SK-N-DZ (cell line): ENCODE results near the gene SLC25A3.
"Not testable (repeated sequence)": the region's sequence is repeated elsewhere in the genome, so short reads cannot be mapped to it uniquely, and the experiment has no call there.

Source experiments
- DNase-seq: peaks from one replicate; pipeline ENCODE4 v3.0.0-alpha.2; 2015; ENCODE audit warnings: low spot score

The SLC25A3 gene

DNA sequence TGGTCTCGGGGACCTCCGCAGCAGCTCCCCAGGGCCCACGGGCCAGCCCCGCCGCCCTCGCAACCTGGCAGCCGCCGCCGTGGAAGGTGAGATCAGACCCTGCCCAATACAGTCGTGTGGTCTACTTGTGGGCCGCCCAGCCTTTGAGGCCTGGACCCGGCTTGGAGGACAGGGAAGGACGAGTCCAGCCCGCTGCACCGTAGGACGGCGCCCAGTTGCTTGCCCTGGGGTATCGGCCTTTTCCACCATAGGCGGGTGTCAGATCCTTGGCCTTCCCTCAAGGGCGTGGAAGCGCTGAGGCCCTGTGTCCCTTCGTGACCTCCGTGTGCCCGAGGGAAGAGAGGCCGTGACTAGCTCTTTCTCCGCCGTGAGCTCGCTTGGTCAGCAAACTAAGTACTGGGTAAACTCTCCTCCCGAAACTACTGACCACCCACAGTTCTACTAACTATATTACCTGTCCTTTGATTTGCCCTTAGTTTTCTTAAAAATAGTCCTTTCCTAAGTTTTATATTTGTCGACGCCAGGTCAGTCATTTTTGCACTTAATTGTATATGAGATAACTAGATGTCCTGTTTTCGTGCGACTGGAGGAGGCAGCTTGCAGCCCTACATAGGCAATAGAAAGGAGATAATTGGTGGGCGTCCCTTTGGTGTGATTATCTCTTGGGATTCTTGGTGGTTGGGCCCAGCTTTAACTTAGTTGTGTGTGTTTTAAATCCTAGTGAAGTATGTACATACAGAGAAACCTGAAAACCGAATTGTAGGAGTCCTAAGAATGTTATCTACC is 757 bp downstream of the SLC25A3 start:
- DNase-seq, result peak; percentile 13

DNA sequence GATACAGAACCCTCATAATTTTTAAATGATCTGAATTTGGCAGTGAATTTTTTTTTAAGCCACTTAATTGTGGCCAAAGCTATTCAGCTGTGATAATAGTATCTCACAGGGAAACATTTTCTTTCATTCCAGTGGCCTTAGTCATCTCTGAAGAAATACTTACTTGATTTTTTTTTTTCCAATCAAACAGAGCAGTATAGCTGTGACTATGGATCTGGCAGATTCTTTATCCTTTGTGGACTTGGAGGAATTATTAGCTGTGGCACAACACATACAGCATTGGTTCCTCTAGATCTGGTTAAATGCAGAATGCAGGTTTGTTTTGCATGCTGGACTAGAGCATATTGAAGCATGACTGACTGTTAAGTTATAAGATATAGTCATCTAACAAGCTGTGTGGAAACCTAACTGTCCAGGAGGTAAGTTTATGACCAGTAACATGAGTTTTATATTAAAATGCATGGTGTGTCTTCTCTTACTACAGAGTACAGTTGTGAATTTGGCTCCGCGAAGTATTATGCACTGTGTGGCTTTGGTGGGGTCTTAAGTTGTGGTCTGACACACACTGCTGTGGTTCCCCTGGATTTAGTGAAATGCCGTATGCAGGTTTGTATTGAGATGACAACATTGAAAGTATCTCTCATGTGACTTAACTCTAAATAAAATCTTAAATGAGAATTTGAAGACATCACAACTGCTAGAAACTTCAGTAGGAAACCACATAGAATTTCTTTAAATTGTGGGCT is 1.9 kb downstream of the SLC25A3 start:
- DNase-seq, result no peak

DNA sequence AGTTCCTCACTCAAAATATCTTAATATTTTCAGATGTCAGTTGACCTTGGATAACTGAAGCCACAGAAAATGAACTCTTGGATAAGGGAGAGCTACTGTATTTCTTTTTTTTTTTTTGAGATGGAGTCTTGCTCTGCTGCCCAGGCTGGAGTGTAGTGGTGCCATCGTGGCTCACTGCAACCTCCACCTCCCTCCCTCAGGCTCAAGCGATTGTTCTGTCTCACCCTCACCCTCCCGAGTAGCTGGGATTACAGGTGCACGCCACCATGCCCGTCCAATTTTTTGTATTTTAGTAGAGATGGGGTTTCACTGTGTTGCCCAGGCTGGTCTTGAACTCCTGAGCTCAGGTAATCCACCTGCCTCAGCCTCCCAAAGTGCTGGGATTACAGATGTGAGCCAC is 3.8 kb downstream of the SLC25A3 start:
- not testable (repeated sequence) for DNase-seq

DNA sequence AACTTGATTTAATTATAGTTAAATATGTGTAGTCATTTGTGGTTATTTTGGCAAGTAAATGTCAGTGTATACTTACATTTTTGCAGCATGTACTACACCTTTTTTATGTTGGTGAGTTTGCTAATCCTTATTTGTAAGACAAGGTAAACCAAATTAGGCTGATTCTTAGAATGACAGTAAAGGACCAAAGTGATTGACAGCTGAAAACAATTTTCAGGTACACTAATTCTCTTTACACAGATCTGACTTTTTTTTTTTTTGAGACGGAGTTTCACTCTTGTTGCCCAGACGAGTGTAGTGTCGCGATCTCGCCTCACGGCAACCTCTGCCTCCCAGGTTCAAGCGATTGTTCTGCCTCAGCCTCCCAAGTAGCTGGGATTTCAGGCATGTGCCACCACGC is 8.4 kb downstream of the SLC25A3 start:
- no peak for DNase-seq

DNA sequence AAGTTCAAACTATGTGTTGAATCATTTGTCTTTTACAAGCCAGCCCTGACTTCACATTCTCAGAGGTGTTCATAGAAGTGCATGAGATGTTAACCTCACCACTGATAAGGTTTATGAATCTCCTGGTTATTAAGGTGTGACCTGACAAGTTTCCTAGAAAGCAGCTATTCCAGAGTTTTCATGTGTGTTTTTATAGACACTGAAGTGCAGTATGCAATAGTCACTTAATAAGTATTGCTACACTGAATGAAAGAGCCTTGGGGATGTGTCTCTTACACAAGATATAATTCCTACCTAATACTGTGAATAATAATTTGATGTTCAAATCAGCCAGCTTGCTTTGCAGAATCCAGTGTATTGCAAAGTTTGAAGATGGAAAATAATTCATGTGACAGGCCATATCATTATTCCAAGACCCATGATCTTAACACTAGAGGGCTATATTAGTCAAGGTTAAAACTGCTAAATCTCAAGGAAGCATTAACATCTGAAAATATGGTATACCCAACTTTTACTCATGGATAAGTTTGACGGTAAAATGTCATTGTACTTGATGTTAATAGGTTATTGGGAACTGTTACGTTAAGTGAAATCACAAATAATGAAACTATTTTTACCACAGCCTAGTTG is 13.0 kb downstream of the SLC25A3 start:
- DNase-seq, result no peak

DNA sequence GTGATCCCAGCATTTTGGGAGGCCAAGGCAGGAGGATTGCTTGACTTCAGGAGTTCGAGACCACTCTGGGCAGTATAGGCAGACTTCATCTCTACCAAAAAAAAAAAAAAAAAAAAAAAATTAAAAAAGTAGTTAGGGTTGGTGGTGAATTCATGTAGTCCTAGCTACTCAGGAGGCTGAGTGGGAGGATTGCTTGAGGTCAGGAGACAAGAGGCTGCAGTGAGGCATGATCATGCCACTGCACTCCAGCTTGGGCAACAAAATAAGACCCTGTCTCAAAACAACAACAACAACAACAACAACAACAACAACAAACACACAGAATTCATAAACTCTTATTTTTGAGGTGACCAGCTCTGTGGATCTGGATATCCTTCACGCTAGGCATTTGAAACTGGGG is 17.1 kb downstream of the SLC25A3 start:
- no peak for DNase-seq

DNA sequence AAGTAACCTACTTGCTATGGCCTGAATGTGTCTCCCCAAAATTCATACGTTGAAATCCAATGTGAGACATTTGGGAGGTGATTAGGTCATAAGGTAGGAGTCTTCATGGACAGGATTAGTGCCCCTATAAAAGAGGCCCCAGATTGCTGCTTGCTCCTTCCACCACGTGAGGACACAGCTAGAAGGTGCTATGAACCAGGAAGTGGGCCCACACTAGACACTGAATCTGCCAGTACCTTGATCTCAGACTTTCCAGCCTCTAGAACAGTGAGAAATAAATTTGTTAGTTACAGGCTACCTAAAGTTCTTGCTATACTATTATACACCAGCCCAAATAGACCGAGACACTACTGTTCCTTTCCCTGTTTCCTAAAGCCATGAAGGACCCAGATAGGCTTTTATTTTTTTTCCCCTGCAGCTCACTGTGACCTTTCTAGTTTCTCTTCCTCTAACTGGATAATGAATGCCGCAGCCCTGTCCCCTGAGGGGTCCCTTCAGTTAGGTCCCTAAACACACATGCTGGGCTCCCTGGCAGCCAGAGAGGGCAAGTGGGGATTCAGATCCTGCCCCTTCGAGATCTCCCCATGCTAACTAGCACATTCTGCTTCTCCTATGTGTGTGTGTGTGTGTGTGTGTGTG is 19.3 kb downstream of the SLC25A3 start:
- no peak for DNase-seq

DNA sequence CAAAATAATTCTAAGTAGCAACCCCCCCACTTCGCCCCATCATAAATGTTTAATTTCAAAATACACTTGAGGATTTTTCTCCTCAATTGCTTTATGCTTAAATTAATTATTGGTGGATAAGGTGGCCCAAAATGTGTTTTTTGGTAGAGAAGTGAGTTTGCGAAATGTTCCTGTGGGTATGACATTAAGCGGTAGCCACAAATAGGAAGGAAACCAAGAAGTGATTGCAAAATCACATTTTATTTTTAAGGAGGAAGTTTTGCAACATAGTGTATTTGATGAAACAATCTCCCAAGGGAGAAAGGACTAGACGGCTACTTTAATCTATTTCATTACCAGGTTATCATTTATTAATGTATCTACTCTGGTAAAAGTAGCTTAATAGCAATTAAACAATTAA is 25.5 kb downstream of the SLC25A3 start:
- DNase-seq, result no peak

DNA sequence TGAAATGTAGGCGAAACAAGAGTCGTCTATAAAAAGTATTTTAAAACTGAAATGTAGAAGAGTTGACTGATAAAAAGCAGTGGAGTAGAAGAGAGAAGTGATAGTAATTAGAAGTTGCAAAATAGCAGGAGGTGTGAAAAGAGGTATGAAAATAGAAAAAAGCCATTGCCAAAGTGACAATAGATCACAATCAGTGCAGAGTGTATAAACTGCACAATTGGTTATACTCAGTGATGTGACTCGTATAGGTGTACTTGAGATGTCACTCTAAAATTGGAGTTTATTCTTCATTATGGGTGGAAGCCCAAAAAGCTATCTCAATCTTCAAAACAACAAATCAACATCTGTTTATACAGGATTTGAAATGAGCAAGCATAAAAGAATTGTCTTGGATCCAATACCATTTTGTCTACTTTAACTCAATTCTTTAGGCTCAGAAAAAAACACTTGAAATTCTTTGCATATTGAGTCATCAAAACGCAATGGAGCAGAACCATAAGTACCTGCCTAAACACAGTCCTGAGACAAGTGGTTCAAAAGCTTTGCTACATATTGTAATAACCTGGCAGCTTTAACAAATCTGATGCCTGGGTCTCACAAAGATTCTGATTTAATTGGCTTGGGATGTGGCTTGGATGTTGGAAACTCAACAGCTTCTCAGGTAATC is 42.3 kb downstream of the SLC25A3 start:
- no peak for DNase-seq

DNA sequence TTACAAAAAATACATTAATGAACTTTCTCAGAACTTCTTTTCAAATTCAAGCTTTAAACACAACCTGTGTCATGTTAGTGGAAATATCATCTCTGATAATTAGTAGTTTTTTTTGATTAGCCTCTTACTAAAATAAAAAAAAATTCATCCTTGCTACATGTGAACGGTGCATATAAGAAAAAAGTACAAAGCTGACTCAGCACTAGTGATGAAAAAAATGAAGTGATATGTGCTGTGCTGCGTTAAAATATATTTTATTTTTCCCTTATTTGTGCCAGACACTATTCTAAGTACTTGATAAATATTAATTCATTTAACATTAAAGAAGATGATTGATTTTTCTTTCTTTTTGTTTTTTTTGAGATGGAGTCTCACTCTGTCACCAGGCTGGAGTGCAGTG is 43.6 kb downstream of the SLC25A3 start:
- DNase-seq, result no peak

DNA sequence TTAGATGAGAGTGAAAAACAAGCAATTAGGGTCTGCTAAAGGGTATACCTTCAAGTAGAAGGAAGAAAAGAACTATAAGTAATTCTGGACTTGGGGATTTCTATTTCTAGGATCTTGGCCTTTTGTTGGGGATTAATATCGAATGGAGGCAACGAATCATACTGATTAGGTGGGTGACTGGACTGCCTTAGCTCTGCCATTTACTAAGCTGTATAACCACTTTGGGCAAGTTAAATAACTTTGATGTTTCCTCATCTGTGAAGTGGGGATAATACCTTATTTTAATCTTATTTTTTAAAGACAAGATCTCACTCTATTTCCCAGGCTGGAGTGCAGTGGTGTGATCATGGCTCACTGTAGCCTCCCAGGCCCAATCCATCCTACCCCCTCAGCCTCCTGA is 44.5 kb downstream of the SLC25A3 start:
- DNase-seq, result no peak

DNA sequence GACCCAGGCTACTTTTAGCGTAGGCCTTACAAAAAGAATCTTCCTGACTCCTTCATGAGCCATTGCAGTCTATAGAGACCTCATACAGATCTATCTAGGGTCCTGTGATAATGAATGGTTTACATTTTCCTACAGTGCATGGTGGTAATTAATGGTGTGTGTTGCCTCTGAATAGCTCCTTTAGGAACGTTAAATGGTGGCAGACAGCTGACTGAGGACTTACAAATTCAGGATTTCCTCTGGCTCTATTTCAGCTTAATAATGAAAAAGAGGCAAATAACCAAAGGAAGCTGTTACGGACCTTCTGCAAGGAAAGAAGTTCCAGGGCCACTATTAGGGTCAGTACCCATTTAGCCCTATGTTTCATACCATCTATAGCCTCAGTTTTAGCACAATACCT is 46.0 kb downstream of the SLC25A3 start:
- DNase-seq, result no peak

DNA sequence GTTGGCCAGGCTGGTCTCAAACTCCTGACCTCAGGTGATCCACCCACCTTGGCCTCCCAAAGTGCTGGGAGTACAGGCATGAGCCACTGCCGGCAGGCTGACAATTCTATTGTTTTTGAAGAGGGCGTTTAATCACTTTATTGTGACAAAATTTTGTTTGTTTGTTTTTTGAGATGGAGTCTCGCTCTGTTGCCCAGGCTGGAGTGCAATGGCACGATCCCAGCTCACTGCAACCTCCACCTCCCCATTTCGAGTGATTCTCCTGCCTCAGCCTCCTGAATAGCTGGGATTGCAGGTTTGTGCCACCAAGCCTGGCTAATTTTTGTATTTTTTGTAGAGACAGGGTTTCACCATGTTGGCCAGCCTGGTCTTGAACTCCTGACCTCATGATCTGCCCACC is 49.3 kb downstream of the SLC25A3 start:
- DNase-seq, result not testable (repeated sequence)

DNA sequence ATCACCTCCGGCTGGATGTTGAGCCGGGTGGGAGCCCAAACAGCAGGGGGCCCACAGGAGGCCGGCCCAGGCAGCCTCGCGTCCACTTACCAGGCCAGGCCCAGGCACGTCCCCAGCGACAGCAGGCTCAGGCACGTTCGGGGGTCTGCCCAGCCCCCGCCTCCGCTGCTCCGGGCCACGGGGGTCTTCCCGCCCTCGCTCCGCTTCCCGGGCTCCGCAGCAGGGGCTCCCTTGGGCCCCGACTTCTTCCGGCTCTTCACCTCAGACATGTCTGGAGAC is 50.9 kb downstream of the SLC25A3 start:
- DNase-seq, result peak; percentile 85

DNA sequence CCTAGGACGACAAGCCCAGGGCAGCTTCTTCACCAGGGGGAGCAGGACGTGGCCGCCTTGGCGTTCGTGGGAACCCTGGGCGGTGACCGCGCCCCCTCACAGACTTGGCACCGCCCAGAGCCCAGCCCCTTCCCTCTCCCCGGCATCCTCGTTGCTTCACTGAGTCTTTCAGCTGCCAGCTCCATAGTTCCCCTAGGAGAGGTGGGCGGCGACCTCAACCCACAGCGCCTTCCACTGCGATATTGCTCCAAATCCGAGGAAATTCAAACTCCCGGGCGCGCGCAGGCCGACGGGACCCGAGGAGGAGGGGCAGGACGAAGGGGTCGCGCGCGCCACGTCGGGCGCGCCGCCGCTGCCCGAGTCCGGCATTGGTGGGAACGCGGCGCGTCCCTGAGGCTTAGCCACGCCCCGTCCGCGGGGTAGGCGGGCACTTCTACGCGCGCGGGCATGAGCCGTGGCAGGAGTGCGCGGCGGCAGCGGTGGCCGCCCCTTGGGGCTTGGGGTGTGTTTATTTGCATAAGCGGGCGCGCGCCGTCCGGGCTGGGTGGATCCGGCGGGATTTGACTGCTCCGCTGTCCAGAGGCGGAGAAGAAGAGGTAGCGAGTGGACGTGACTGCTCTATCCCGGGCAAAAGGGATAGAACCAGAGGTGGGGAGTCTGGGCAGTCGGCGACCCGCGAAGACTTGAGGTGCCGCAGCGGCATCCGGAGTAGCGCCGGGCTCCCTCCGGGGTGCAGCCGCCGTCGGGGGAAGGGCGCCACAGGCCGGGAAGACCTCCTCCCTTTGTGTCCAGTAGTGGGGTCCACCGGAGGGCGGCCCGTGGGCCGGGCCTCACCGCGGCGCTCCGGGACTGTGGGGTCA is 51.5 kb downstream of the SLC25A3 start, which contains the start of the genes APAF1 and IKBIP:
TSS of gene APAF1 (plus strand) at position 579 of the 860 bp plus-strand sequence. CDS start 3,070 bp downstream, outside the sequence.
TSS of gene IKBIP (minus strand) at position 77 of the 860 bp plus-strand sequence. CDS start 87 bp downstream, outside the sequence.
- DNase-seq, result peak; percentile 96

DNA sequence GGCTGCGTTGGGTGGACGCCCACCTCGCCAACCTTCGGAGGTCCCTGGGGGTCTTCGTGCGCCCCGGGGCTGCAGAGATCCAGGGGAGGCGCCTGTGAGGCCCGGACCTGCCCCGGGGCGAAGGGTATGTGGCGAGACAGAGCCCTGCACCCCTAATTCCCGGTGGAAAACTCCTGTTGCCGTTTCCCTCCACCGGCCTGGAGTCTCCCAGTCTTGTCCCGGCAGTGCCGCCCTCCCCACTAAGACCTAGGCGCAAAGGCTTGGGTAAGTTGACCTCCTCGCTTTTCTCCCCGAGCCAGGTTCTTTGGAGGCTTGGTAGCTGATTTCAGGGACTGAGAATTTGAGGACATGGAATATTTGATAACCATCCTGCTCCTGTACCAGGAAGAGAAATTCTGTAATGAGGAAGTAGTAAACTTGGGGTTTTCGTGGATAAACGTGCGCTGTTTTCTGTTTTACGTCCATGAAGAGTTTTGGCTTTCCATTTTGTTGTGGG is 52.1 kb downstream of the SLC25A3 start:
- DNase-seq, result peak; percentile 38

DNA sequence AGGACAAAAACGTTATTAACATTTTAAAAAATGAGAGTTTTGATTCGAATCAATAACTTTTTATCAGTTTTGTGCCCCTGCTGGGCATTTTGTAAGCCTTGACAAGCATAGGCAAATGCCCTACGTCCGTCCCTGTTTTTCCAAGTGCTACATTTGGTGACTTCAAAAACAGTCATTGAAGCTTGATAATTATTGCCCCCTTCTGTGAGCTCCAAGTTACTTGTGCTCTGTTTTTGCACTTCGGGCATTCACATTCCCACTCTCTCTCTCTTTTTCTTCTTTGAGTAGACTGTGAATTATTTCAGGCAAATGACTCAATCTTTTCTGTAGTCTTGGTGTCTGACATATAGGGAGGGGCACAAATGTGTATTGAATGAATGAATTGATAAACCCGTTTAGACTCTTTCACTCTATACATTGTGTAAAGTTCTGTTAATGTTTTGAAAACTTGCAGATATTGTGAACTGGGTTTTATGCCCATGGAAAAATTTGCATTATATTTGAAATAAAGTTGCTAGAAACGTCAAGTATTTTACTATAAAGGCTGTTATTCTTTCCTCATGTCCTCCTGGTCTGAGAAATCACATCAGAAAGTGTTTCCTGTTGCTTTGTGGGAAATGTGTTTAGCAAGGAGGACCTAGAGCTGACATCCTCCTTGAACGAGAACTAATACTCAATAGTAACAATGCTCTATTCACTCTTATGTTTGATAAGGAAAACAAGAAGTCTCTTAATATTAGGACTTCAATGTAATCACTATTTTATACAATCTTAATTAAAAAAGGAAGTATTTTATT is 53.0 kb downstream of the SLC25A3 start:
- DNase-seq, result peak; percentile 12

DNA sequence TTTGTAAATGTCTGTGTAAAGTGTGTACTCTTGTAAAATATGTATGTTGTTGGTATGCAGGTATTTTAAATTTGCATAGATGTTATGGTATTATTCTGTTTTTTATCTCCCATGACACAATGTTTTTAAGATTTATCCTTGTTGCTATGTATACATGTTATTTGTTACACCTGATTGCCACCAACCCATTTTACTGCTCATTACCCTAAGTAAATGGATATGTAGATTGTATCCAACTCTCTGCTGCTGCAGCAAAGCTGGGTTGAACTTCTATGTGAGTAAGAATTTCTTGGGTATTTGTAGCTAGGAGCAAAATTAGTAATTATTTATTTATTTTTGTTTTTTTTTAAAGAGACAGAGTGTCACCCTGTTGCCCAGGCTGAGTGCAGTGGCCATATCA is 57.8 kb downstream of the SLC25A3 start:
- DNase-seq, result no peak

DNA sequence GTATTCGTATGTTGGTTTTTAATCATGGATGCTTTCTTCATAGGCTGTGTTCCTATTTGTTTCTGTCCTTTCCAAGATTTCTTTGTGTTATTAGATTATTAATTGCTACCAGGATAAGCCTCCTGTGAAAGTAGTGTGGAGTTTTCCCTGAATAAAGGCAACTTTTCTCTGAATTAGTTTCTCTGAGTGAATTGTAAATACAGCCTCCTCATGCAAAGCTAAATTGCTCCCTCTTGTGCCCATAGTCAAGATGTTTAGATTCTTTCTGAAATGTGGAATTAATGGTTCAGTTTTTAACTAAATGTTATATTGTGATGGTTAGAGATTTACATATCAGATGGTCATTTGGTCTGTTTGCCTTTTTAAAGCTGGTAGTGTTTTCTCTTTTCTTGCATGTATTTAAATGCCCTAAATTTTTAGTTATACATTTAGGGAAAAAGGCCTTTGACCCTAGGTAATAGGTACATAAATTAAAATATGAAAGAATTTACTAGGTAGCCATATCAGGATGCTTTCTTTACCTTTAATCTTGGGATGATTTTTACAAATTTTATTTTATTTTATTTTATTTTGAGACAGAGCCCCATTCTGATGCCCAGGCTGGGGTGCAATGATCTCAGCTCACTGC is 60.5 kb downstream of the SLC25A3 start:
- DNase-seq, result peak; percentile 56
